Measurements from ENCODE around the gene GIMAP8. TPM values are rescaled to one million over a fixed set of nuclear protein-coding genes. Genes with fewer than 3 reads are reported as not detected.
A peak's percentile ranks its signal among the peaks of the same experiment; 100 is the strongest.

Gene GIMAP8
- total RNA-seq, 2 experiments from 2014 or later = 2.9 to 3.8 TPM

GRCh38 chr7:150451097-150451793, 815 bp downstream of the GIMAP8 start:
- Mint-ChIP-seq H3K36me3 (ENCODE audit: low read depth) (peaks cover 57% of the 10 kb centered on the region), H3K27me3 (no peaks in the 10 kb centered on the region), H3K27ac (peak overlapping the region; percentile 78), H3K9me3 (no peaks in the 10 kb centered on the region), H3K4me3 (peak overlapping the region; percentile 98), H3K4me1 (ENCODE audit: low read depth) (peaks cover 75% of the 10 kb centered on the region)
- H3K27ac ChIP-seq (ENCODE audit: low read depth in 1 of 2, low read length in 2 of 2) = peak overlapping the region; percentile 82 to 92
- H3K9me3 ChIP-seq (ENCODE audit: control insufficient read depth in 1 of 2, insufficient read depth in 1 of 2, low read length in 2 of 2) = peaks cover 5 to 7% of the 10 kb centered on the region in 2 experiments
- ATAC-seq (ENCODE audit: poor library complexity) (peak; percentile 55), DNase-seq (peak; percentile 56 to 89 (median 80))
- H3K27me3 ChIP-seq (ENCODE audit: control insufficient read depth in 1 of 2, insufficient read depth in 2 of 2, low read length in 2 of 2) = no peaks in the 10 kb centered on the region
- peak overlapping the region; percentile 96 for H3K4me3 ChIP-seq (ENCODE audit: low read length)
- intact Hi-C loops (cut with DNase I, micrococcal nuclease) = loop anchor here (2.0 kb wide), 2 partner anchors 28 to 234 kb away; partner anchors contain the start of gene GIMAP2 (in 1 of the 2)
- TF ChIP-seq CTCF (IDR thresholded peaks at IDR 0.05) = no peak
- ChIA-PET POLR2A (interaction anchor here (0.6 to 13.3 kb wide), 37 partner anchors 9 to 577 kb away, joined by 3 to 499 read pairs (median 8); partner anchors contain the start of genes ABCB8, GIMAP1, GIMAP2 and GIMAP4), CTCF (interaction anchor here (0.8 to 4.5 kb wide), 14 partner anchors 11 to 305 kb away, joined by 3 to 48 read pairs (median 4); a partner anchor contains a TSS)
- peaks cover 19% of the 10 kb centered on the region for H3K36me3 ChIP-seq (ENCODE audit: insufficient read depth, low read length)
- peaks cover 70% of the 10 kb centered on the region for H3K4me1 ChIP-seq (ENCODE audit: insufficient read depth, low read length)

DNA sequence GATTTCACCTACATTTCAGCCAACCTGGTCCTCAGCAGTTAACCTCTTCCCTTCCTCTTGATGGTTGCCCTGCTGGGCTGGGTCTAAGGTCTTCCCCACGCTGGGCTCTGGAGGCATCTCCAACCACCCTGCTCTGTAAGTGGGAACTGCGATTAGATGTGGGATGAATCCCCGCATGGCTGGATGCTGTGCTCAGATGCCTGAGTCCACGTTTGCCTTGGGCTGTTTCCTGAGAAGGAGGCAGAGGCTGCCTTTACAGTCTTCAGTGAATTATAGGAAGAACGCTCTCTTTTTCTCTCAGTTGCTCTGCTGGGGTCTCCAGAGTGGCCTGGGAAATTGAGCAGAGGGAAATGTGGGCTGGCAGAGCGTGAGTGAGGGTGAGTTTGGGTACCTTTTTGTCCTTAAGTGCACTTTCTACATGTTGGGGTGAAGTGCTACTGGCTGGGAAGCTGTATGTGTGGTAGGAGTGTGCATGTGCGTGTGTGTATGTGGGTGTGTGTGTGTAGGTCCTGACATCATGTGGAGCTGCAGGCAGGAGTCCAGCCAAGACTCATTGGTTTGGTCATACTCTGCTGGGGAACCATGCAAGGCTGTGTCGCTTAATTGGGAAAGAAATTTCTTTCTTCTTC, 1.5 kb downstream of the GIMAP8 start:
- H3K4me1 ChIP-seq (ENCODE audit: insufficient read depth, low read length) = peaks cover 66% of the 10 kb centered on the region
- H3K9me3 Mint-ChIP-seq = no peaks in the 10 kb centered on the region

More for the DNA sequence above, 1.5 kb downstream of the GIMAP8 start:
- Histone ChIP-seq H3K4me3 (ENCODE audit: low read length) (peak overlapping the region; percentile 96), H3K27me3 (ENCODE audit: control insufficient read depth in 1 of 2, insufficient read depth in 2 of 2, low read length in 2 of 2) (no peaks in the 10 kb centered on the region), H3K36me3 (ENCODE audit: insufficient read depth, low read length) (peaks cover 25% of the 10 kb centered on the region), H3K9me3 (ENCODE audit: control insufficient read depth in 1 of 2, insufficient read depth in 1 of 2, low read length in 2 of 2) (peaks cover 7 to 10% of the 10 kb centered on the region in 2 experiments), H3K27ac (ENCODE audit: low read depth in 1 of 2, low read length in 2 of 2) (peak overlapping the region; percentile 82 to 92)
- no peak for TF ChIP-seq CTCF (IDR thresholded peaks at IDR 0.05)
- ATAC-seq (ENCODE audit: poor library complexity) (no peak), DNase-seq (peak in 12 of 14 experiments; percentile 28 to 65 (median 50))
- intact Hi-C loops (cut with DNase I, micrococcal nuclease) = loop anchor here (2.0 kb wide), 2 partner anchors 27 to 233 kb away; partner anchors contain the start of gene GIMAP2 (in 1 of the 2)
- Mint-ChIP-seq H3K27ac (peak overlapping the region; percentile 78), H3K4me3 (peak overlapping the region; percentile 98), H3K27me3 (no peaks in the 10 kb centered on the region), H3K4me1 (ENCODE audit: low read depth) (peaks cover 72% of the 10 kb centered on the region), H3K36me3 (ENCODE audit: low read depth) (peaks cover 63% of the 10 kb centered on the region)
- CTCF ChIA-PET = interaction anchor here (0.8 to 4.5 kb wide), 17 partner anchors 10 to 304 kb away, joined by 3 to 48 read pairs (median 4); partner anchors contain the start of gene GIMAP5
- POLR2A ChIA-PET = interaction anchor here (0.7 to 13.3 kb wide), 35 partner anchors 9 to 321 kb away, joined by 3 to 499 read pairs (median 8); partner anchors contain the start of genes GIMAP1, GIMAP2, GIMAP4 and GIMAP5

Data from CD4-positive, alpha-beta T cell (primary cell).